Breast epithelium (tissue), 4 donors: ENCODE data around the gene TRPM7. TPM values are rescaled to one million over a fixed set of nuclear protein-coding genes. Genes with fewer than 3 reads are reported as not detected.

Experiments
- DNase-seq, 2 donors: peaks; one replicate each; pipeline ENCODE4 v3.0.0-alpha.2; 2019; ENCODE audit warnings: low spot score in 2 of 2
- H3K27ac ChIP-seq, 2 donors: fragments of 200-600 bp; sonication (generic) in 1 of 2; one replicate each; pipeline ENCODE4 v1.5.1; 2016 to 2019; ENCODE audit warnings: mild to moderate bottlenecking in 1 of 2
- H3K27me3 ChIP-seq, 2 donors: fragments of 200-600 bp; sonication (generic) in 1 of 2; one replicate each; pipeline versions ENCODE4 v1.5.1 to v1.6.0; 2017 to 2019; ENCODE audit warnings: control low read depth in 1 of 2, mild to moderate bottlenecking in 1 of 2
- H3K36me3 ChIP-seq: fragments of 200-600 bp; one replicate; pipeline ENCODE4 v1.5.1; 2019
- H3K4me1 ChIP-seq, 2 donors: fragments of 200-600 bp; sonication (generic); one replicate each; pipeline ENCODE4 v1.5.1; 2016 to 2019; ENCODE audit warnings: control low read depth in 1 of 2
- H3K4me3 ChIP-seq, 3 donors: fragments of 200-600 bp; sonication (generic); 1 replicate in 2 of 3; 2 replicates in 1 of 3; pipeline ENCODE4 v1.5.1; 2016 to 2019; ENCODE audit warnings: mild to moderate bottlenecking in 3 of 3, moderate library complexity in 2 of 3
- H3K9me3 ChIP-seq, 2 donors: fragments of 200-600 bp; sonication (generic) in 1 of 2; one replicate each; pipeline ENCODE4 v1.5.1; 2016 to 2019; ENCODE audit warnings: control low read depth in 1 of 2
- CTCF ChIP-seq, 3 donors: fragments of 450-650 bp; IDR thresholded peaks; one replicate each; pipeline ENCODE4 v1.5.1; 2016 to 2017; ENCODE audit warnings: antibody characterized with exemption in 3 of 3, mild to moderate bottlenecking in 3 of 3, moderate library complexity in 3 of 3
- POLR2A ChIP-seq: fragments of 450-650 bp; IDR thresholded peaks from one replicate; pipeline ENCODE4 v1.6.1; 2016; ENCODE audit warnings: antibody characterized with exemption, mild to moderate bottlenecking, moderate library complexity
- POLR2AphosphoS5 ChIP-seq, 3 donors: sonication (generic); formaldehyde crosslinking; IDR thresholded peaks; one replicate each; pipeline ENCODE4 v1.6.1; 2017; ENCODE audit warnings: antibody characterized with exemption in 3 of 3
- intact Hi-C: fragments of 100-400 bp; cut with DNase I; formaldehyde crosslinking; loops from one replicate; pipeline ENCODE4 v1.15.1; 2023; ENCODE audit warnings: low total_unique reads
- total RNA-seq, 3 donors: library from RNA; depleted of rRNA; stranded (reverse); fragments of >200 nt; gene quantifications; one replicate each; pipeline ENCODE4 v1.1.0, GENCODE V29; 2016

TRPM7 gene
- total RNA-seq, 3 donors from 2014 or later: 44.0 to 94.4 (median 66.2) TPM

GRCh38 chr15:50543556-50543955 lies 143.0 kb downstream of the TRPM7 start:
- no peak overlapping the region for H3K27ac ChIP-seq
- H3K4me3 ChIP-seq: no peak overlapping the region
- no peaks in the 10 kb centered on the region for H3K27me3 ChIP-seq
- DNase-seq: no peak
- intact Hi-C loops: no loop called here
- H3K4me1 ChIP-seq: no peaks in the 10 kb centered on the region
- H3K9me3 ChIP-seq: no peaks in the 10 kb centered on the region
- no peak for TF ChIP-seq CTCF (IDR thresholded peaks at IDR 0.05)
- no peak for TF ChIP-seq POLR2AphosphoS5 (IDR thresholded peaks at IDR 0.05)
- no peak for TF ChIP-seq POLR2A
- H3K36me3 ChIP-seq: no peaks in the 10 kb centered on the region

GRCh38 chr15:50542887-50543210 lies 143.7 kb downstream of the TRPM7 start:
- H3K9me3 ChIP-seq: no peaks in the 10 kb centered on the region
- H3K27ac ChIP-seq: no peak overlapping the region
- H3K36me3 ChIP-seq: no peaks in the 10 kb centered on the region
- H3K4me1 ChIP-seq: no peaks in the 10 kb centered on the region
- intact Hi-C loops: no loop called here
- H3K4me3 ChIP-seq: no peak overlapping the region
- DNase-seq: no peak
- no peaks in the 10 kb centered on the region for H3K27me3 ChIP-seq
- TF ChIP-seq CTCF (IDR thresholded peaks at IDR 0.05): no peak
- TF ChIP-seq POLR2A: no peak
- TF ChIP-seq POLR2AphosphoS5 (IDR thresholded peaks at IDR 0.05): no peak

- Histone ChIP-seq H3K27me3 (no peaks in the 10 kb centered on the region), H3K4me3 (no peak overlapping the region), H3K9me3 (no peaks in the 10 kb centered on the region), H3K4me1 (no peaks in the 10 kb centered on the region), H3K27ac (no peak overlapping the region), H3K36me3 (no peaks in the 10 kb centered on the region)
- intact Hi-C loops: no loop called here
- DNase-seq: no peak
- TF ChIP-seq POLR2AphosphoS5 (IDR thresholded peaks at IDR 0.05) (no peak), POLR2A (no peak), CTCF (IDR thresholded peaks at IDR 0.05) (no peak)
Observed at GRCh38 chr15:50531766-50532165, 154.8 kb downstream of the TRPM7 start.

- Histone ChIP-seq H3K27me3 (no peaks in the 10 kb centered on the region), H3K4me1 (no peaks in the 10 kb centered on the region), H3K36me3 (no peaks in the 10 kb centered on the region), H3K4me3 (no peak overlapping the region), H3K9me3 (no peaks in the 10 kb centered on the region), H3K27ac (no peak overlapping the region)
- TF ChIP-seq POLR2AphosphoS5 (IDR thresholded peaks at IDR 0.05) (no peak), POLR2A (no peak), CTCF (IDR thresholded peaks at IDR 0.05) (no peak)
- intact Hi-C loops: no loop called here
- DNase-seq: no peak
Observed at GRCh38 chr15:50531163-50531562, 155.4 kb downstream of the TRPM7 start.

- no peak overlapping the region for H3K27ac ChIP-seq
- TF ChIP-seq POLR2AphosphoS5 (IDR thresholded peaks at IDR 0.05) (no peak), POLR2A (no peak), CTCF (IDR thresholded peaks at IDR 0.05) (no peak)
- no peaks in the 10 kb centered on the region for H3K27me3 ChIP-seq
- H3K9me3 ChIP-seq: peaks cover 0 to 3% of the 10 kb centered on the region in 2 donors
- DNase-seq: no peak
- H3K4me1 ChIP-seq: no peaks in the 10 kb centered on the region
- no peaks in the 10 kb centered on the region for H3K36me3 ChIP-seq
- intact Hi-C loops: no loop called here
- no peak overlapping the region for H3K4me3 ChIP-seq
Observed at GRCh38 chr15:50523851-50524251, 162.7 kb downstream of the TRPM7 start.
